HEK293 (cell line): Measurements from ENCODE around the gene HBZ.
A peak's percentile ranks its signal among the peaks of the same experiment; 100 is the strongest.

Experiments
- EGR2 ChIP-seq: fragments of 450-650 bp; formaldehyde crosslinking; IDR thresholded peaks from 2 replicates; pipeline ENCODE4 v1.5.1; 2016; ENCODE audit warnings: low read depth, missing biosample characterization, missing genetic modification characterization
- HOXD13 ChIP-seq: sonication (generic); formaldehyde crosslinking; IDR thresholded peaks from 2 replicates; pipeline ENCODE4 v1.8.0; 2022; ENCODE audit warnings: missing genetic modification reagents, borderline replicate concordance
- REPIN1 ChIP-seq: fragments of 450-650 bp; formaldehyde crosslinking; IDR thresholded peaks from 2 replicates; pipeline ENCODE4 v1.5.1; 2017; ENCODE audit warnings: missing biosample characterization, missing genetic modification characterization, low read depth
- SP2 ChIP-seq: fragments of 450-650 bp; formaldehyde crosslinking; IDR thresholded peaks from 2 replicates; pipeline ENCODE4 v1.5.1; 2016; ENCODE audit warnings: missing biosample characterization, missing genetic modification characterization
- SP7 ChIP-seq: fragments of 450-650 bp; formaldehyde crosslinking; IDR thresholded peaks from 2 replicates; pipeline ENCODE4 v1.5.1; 2016; ENCODE audit warnings: missing biosample characterization, missing genetic modification characterization
- ZEB2 ChIP-seq: fragments of 450-650 bp; formaldehyde crosslinking; IDR thresholded peaks from 2 replicates; pipeline ENCODE4 v1.5.1; 2016; ENCODE audit warnings: missing biosample characterization, missing genetic modification characterization
- ZFP69B ChIP-seq: fragments of 450-650 bp; formaldehyde crosslinking; IDR thresholded peaks from 2 replicates; pipeline ENCODE4 v1.5.1; 2016; ENCODE audit warnings: missing biosample characterization, missing genetic modification characterization
- ZNF16 ChIP-seq: fragments of 450-650 bp; formaldehyde crosslinking; IDR thresholded peaks from 2 replicates; pipeline ENCODE4 v1.5.1; 2016; ENCODE audit warnings: low read depth, missing biosample characterization, missing genetic modification characterization
- ZNF175 ChIP-seq: fragments of 450-650 bp; formaldehyde crosslinking; IDR thresholded peaks from 2 replicates; pipeline ENCODE4 v1.5.1; 2016; ENCODE audit warnings: missing biosample characterization, missing genetic modification characterization
- ZNF184 ChIP-seq: fragments of 450-650 bp; IDR thresholded peaks from 2 replicates; pipeline ENCODE4 v1.5.1; 2018; ENCODE audit warnings: missing biosample characterization, mild to moderate bottlenecking, missing genetic modification characterization
- ZNF2 ChIP-seq: fragments of 450-650 bp; formaldehyde crosslinking; IDR thresholded peaks from 2 replicates; pipeline ENCODE4 v1.5.1; 2016; ENCODE audit warnings: missing biosample characterization, missing genetic modification characterization
- ZNF394 ChIP-seq: fragments of 450-650 bp; formaldehyde crosslinking; IDR thresholded peaks from 2 replicates; pipeline ENCODE4 v1.5.1; 2016; ENCODE audit warnings: missing biosample characterization, missing genetic modification characterization, mild to moderate bottlenecking, moderate library complexity, borderline replicate concordance
- ZNF510 ChIP-seq: fragments of 450-650 bp; formaldehyde crosslinking; IDR thresholded peaks from 2 replicates; pipeline ENCODE4 v1.5.1; 2018; ENCODE audit warnings: mild to moderate bottlenecking, missing genetic modification characterization, missing biosample characterization; ENCODE audit not compliant: insufficient replicate concordance
- ZNF514 ChIP-seq: fragments of 450-650 bp; formaldehyde crosslinking; IDR thresholded peaks from 2 replicates; pipeline ENCODE4 v1.5.1; 2016; ENCODE audit warnings: missing biosample characterization, missing genetic modification characterization
- ZNF529 ChIP-seq: fragments of 450-650 bp; formaldehyde crosslinking; IDR thresholded peaks from 2 replicates; pipeline ENCODE4 v1.5.1; 2017; ENCODE audit warnings: missing genetic modification characterization, missing biosample characterization; ENCODE audit not compliant: insufficient replicate concordance
- ZNF596 ChIP-seq: fragments of 450-650 bp; IDR thresholded peaks from 2 replicates; pipeline ENCODE4 v1.5.0; 2018; ENCODE audit warnings: missing biosample characterization, mild to moderate bottlenecking, missing genetic modification characterization, moderate library complexity
- ZNF600 ChIP-seq: fragments of 450-650 bp; formaldehyde crosslinking; IDR thresholded peaks from 2 replicates; pipeline ENCODE4 v1.5.1; 2016; ENCODE audit warnings: missing biosample characterization, missing genetic modification characterization
- ZNF621 ChIP-seq: fragments of 450-650 bp; formaldehyde crosslinking; IDR thresholded peaks from 2 replicates; pipeline ENCODE4 v1.5.1; 2017; ENCODE audit warnings: missing biosample characterization, missing genetic modification characterization
- ZNF623 ChIP-seq: fragments of 450-650 bp; formaldehyde crosslinking; IDR thresholded peaks from 2 replicates; pipeline ENCODE4 v1.5.1; 2016; ENCODE audit warnings: missing biosample characterization, missing genetic modification characterization
- ZNF664 ChIP-seq: fragments of 450-650 bp; formaldehyde crosslinking; IDR thresholded peaks from 2 replicates; pipeline ENCODE4 v1.5.1; 2016; ENCODE audit warnings: missing biosample characterization, missing genetic modification characterization
- ZNF76 ChIP-seq: fragments of 450-650 bp; formaldehyde crosslinking; IDR thresholded peaks from 2 replicates; pipeline ENCODE4; 2016; ENCODE audit warnings: low read depth, missing biosample characterization, missing genetic modification characterization, borderline replicate concordance
- ZSCAN30 ChIP-seq: fragments of 450-650 bp; IDR thresholded peaks from 2 replicates; pipeline ENCODE4 v1.5.1; 2018; ENCODE audit warnings: missing biosample characterization, mild to moderate bottlenecking, missing genetic modification characterization, moderate library complexity
- TF ChIP-seq, protein P1 (sequence below): fragments of 450-650 bp; formaldehyde crosslinking; IDR thresholded peaks from 2 replicates; pipeline ENCODE4 v1.5.1; 2016; ENCODE audit warnings: missing biosample characterization, missing genetic modification characterization, low read depth
- TF ChIP-seq, protein P2 (sequence below): fragments of 450-650 bp; formaldehyde crosslinking; IDR thresholded peaks from 2 replicates; pipeline ENCODE4 v1.5.1; 2016; ENCODE audit warnings: missing biosample characterization, missing genetic modification characterization
- TF ChIP-seq, protein P3 (sequence below): fragments of 450-650 bp; formaldehyde crosslinking; conservative IDR thresholded peaks from 2 replicates; pipeline ENCODE4 v1.5.1; 2016; ENCODE audit warnings: low read depth, missing biosample characterization, missing genetic modification characterization
- TF ChIP-seq, protein P4 (sequence below): fragments of 450-650 bp; formaldehyde crosslinking; IDR thresholded peaks from 2 replicates; pipeline ENCODE4 v1.5.1; 2016; ENCODE audit warnings: missing biosample characterization, missing genetic modification characterization
- TF ChIP-seq, protein P5 (sequence below): fragments of 450-650 bp; formaldehyde crosslinking; IDR thresholded peaks from 2 replicates; pipeline ENCODE4 v1.5.1; 2017; ENCODE audit warnings: missing biosample characterization, missing genetic modification characterization

Gene HBZ

DNA sequence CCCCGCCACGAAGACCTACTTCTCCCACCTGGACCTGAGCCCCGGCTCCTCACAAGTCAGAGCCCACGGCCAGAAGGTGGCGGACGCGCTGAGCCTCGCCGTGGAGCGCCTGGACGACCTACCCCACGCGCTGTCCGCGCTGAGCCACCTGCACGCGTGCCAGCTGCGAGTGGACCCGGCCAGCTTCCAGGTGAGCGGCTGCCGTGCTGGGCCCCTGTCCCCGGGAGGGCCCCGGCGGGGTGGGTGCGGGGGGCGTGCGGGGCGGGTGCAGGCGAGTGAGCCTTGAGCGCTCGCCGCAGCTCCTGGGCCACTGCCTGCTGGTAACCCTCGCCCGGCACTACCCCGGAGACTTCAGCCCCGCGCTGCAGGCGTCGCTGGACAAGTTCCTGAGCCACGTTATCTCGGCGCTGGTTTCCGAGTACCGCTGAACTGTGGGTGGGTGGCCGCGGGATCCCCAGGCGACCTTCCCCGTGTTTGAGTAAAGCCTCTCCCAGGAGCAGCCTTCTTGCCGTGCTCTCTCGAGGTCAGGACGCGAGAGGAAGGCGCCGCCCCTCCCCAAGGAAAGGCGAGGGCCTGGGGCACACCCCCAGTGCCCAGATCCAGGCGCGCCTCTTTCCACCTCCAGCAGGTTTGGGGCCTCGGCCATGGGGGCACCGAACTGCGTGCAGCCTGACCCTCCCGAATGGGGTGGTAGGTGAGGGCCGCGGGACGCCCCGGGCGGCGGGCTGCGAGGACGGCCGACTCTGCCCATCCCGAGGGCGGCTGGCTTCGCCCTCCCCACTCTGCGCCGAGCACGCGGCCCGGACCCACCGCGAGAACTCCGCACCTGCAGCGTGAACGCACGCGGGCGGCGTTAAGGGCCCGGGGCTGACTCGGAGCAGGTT lies 28.5 kb downstream of the HBZ start (continued):
- TF ChIP-seq ZSCAN30 (tag by site-specific recombination): peak; percentile 93; the same call in 1 of the 2 replicates
- TF ChIP-seq ZNF2 (tag by site-specific recombination): no peak
- no peak for TF ChIP-seq ZNF529
- TF ChIP-seq ZNF621 (tag by site-specific recombination): no peak
- TF ChIP-seq ZEB2: peak; percentile 86; the same call in 1 of the 2 replicates
- no peak for TF ChIP-seq ZNF596
- peak; percentile 96 for TF ChIP-seq ZFP69B (tag by site-specific recombination)
- TF ChIP-seq, protein P1, sequence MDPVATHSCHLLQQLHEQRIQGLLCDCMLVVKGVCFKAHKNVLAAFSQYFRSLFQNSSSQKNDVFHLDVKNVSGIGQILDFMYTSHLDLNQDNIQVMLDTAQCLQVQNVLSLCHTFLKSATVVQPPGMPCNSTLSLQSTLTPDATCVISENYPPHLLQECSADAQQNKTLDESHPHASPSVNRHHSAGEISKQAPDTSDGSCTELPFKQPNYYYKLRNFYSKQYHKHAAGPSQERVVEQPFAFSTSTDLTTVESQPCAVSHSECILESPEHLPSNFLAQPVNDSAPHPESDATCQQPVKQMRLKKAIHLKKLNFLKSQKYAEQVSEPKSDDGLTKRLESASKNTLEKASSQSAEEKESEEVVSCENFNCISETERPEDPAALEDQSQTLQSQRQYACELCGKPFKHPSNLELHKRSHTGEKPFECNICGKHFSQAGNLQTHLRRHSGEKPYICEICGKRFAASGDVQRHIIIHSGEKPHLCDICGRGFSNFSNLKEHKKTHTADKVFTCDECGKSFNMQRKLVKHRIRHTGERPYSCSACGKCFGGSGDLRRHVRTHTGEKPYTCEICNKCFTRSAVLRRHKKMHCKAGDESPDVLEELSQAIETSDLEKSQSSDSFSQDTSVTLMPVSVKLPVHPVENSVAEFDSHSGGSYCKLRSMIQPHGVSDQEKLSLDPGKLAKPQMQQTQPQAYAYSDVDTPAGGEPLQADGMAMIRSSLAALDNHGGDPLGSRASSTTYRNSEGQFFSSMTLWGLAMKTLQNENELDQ (tag by site-specific recombination): no peak
- TF ChIP-seq, protein P2, sequence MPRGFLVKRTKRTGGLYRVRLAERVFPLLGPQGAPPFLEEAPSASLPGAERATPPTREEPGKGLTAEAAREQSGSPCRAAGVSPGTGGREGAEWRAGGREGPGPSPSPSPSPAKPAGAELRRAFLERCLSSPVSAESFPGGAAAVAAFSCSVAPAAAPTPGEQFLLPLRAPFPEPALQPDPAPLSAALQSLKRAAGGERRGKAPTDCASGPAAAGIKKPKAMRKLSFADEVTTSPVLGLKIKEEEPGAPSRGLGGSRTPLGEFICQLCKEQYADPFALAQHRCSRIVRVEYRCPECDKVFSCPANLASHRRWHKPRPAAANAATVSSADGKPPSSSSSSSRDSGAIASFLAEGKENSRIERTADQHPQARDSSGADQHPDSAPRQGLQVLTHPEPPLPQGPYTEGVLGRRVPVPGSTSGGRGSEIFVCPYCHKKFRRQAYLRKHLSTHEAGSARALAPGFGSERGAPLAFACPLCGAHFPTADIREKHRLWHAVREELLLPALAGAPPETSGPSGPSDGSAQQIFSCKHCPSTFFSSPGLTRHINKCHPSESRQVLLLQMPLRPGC: no peak
- TF ChIP-seq SP7 (tag by site-specific recombination): peak; percentile 74
- TF ChIP-seq HOXD13 (CRISPR knock-in tag): no peak
- TF ChIP-seq, protein P3, sequence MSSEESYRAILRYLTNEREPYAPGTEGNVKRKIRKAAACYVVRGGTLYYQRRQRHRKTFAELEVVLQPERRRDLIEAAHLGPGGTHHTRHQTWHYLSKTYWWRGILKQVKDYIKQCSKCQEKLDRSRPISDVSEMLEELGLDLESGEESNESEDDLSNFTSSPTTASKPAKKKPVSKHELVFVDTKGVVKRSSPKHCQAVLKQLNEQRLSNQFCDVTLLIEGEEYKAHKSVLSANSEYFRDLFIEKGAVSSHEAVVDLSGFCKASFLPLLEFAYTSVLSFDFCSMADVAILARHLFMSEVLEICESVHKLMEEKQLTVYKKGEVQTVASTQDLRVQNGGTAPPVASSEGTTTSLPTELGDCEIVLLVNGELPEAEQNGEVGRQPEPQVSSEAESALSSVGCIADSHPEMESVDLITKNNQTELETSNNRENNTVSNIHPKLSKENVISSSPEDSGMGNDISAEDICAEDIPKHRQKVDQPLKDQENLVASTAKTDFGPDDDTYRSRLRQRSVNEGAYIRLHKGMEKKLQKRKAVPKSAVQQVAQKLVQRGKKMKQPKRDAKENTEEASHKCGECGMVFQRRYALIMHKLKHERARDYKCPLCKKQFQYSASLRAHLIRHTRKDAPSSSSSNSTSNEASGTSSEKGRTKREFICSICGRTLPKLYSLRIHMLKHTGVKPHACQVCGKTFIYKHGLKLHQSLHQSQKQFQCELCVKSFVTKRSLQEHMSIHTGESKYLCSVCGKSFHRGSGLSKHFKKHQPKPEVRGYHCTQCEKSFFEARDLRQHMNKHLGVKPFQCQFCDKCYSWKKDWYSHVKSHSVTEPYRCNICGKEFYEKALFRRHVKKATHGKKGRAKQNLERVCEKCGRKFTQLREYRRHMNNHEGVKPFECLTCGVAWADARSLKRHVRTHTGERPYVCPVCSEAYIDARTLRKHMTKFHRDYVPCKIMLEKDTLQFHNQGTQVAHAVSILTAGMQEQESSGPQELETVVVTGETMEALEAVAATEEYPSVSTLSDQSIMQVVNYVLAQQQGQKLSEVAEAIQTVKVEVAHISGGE (tag by site-specific recombination): no peak
- no peak for TF ChIP-seq REPIN1 (tag by site-specific recombination)
- TF ChIP-seq, protein P4, sequence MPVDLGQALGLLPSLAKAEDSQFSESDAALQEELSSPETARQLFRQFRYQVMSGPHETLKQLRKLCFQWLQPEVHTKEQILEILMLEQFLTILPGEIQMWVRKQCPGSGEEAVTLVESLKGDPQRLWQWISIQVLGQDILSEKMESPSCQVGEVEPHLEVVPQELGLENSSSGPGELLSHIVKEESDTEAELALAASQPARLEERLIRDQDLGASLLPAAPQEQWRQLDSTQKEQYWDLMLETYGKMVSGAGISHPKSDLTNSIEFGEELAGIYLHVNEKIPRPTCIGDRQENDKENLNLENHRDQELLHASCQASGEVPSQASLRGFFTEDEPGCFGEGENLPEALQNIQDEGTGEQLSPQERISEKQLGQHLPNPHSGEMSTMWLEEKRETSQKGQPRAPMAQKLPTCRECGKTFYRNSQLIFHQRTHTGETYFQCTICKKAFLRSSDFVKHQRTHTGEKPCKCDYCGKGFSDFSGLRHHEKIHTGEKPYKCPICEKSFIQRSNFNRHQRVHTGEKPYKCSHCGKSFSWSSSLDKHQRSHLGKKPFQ (tag by site-specific recombination): no peak
- no peak for TF ChIP-seq ZNF16
- TF ChIP-seq EGR2 (tag by site-specific recombination): no peak
- no peak for TF ChIP-seq ZNF184 (tag by site-specific recombination)
- peak; percentile 44 for TF ChIP-seq SP2 (tag by site-specific recombination)
- no peak for TF ChIP-seq ZNF514 (tag by site-specific recombination)
- no peak for TF ChIP-seq ZNF175
- TF ChIP-seq ZNF623 (tag by site-specific recombination): no peak
- TF ChIP-seq, protein P5, sequence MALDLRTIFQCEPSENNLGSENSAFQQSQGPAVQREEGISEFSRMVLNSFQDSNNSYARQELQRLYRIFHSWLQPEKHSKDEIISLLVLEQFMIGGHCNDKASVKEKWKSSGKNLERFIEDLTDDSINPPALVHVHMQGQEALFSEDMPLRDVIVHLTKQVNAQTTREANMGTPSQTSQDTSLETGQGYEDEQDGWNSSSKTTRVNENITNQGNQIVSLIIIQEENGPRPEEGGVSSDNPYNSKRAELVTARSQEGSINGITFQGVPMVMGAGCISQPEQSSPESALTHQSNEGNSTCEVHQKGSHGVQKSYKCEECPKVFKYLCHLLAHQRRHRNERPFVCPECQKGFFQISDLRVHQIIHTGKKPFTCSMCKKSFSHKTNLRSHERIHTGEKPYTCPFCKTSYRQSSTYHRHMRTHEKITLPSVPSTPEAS: no peak
- no peak for TF ChIP-seq ZNF664 (tag by site-specific recombination)
- peak; percentile 24; the same call in 1 of the 2 replicates for TF ChIP-seq ZNF76
- no peak for TF ChIP-seq ZNF510
- peak; percentile 67 for TF ChIP-seq ZNF600 (tag by site-specific recombination)
- TF ChIP-seq ZNF394 (tag by site-specific recombination): peak; percentile 58; the same call in 1 of the 2 replicates
